Measurements from ENCODE around the gene FARP1.
"Not testable (repeated sequence)": the region's sequence is repeated elsewhere in the genome, so short reads cannot be mapped to it uniquely, and the experiment has no call there.

FARP1 gene

DNA sequence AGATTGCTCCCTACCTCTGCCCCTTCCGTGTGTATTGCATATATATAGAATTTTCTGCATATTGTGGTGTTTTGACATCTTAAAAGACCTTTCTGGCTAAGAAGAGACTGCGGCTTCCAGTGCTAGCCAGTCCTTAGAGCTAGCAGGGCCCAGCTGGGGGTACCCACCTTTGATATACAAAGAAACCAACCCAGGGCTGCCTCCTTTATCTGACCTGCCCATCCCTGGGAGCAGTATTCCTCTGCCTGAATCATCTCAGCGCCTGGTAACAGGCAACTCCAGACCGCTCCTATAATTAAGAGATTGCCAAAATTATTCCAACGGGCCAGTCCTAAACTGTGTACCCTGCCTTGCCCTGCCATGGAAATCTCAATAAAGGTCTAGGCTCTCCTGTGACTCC, 220.4 kb downstream of the FARP1 start:
- no peak for DNase-seq (ENCODE audit: low spot score)

- no peak for DNase-seq (ENCODE audit: low spot score)
Measured at GRCh38 chr13:98364179-98364578, 221.3 kb downstream of the FARP1 start.

DNA sequence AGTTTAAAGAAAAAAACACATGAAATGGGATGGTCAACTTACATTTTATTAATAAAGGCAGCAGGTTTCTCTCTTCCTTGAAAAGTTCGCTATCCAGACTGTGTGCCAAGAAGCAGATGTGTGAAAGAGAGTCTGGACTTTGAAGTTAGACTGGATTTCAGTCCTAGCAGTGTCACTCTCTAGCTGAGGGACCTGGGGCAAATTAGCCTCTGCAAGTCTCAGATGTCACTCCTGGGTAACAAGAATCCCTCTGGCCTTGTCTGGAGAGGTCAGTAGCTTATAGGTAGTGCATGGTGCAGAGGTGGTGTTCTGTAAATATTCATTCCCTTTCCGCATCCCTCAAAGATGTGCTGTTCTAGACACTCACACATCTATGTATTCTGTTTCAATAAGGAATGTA, 221.8 kb downstream of the FARP1 start:
- DNase-seq (ENCODE audit: low spot score): no peak

DNA sequence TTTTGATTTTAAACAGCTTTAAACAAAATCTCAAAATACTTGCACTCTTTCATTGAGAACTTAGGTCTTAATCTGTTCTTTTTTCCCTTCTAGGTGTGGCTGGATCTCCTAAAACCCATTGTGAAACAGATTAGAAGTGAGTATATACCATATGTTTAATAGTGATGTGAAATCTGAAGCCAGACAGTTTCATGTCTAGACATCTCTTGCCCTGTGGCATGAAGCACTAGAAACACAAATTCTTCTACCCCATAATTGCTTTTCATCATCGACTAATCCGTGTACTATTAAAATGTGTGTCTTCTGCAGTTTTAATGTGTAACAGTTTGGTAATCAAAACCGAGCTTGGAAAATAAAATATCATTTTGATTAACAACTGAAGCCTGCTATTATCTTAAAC, 222.4 kb downstream of the FARP1 start:
- no peak for DNase-seq (ENCODE audit: low spot score)

GRCh38 chr13:98366010-98366409, 223.1 kb downstream of the FARP1 start:
- DNase-seq (ENCODE audit: low spot score): no peak

- no peak for DNase-seq (ENCODE audit: low spot score)
Measured at GRCh38 chr13:98366443-98366842, 223.5 kb downstream of the FARP1 start.

GRCh38 chr13:98366959-98367358, 224.1 kb downstream of the FARP1 start:
- DNase-seq (ENCODE audit: low spot score): no peak

DNA sequence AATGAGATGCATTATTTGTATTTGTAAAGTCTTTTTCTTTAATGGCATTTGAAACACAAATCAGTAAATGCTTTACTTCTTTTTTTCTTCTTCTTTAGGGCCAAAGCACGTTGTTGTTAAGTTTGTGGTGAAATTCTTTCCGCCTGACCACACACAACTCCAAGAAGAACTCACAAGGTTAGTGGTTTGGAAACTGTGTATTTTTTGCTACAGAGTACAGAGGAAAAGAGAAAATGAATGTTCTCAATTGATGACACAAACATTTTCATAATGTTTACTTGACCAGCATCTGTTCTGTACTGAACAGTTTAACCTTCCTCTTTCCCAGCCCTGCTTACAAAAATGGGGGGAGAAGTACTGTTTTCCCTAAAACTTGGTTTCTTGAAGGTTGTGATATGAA, 225.1 kb downstream of the FARP1 start:
- no peak for DNase-seq (ENCODE audit: low spot score)

- not testable (repeated sequence) for DNase-seq (ENCODE audit: low spot score)
Measured at GRCh38 chr13:98369520-98369919, 226.6 kb downstream of the FARP1 start.

DNA sequence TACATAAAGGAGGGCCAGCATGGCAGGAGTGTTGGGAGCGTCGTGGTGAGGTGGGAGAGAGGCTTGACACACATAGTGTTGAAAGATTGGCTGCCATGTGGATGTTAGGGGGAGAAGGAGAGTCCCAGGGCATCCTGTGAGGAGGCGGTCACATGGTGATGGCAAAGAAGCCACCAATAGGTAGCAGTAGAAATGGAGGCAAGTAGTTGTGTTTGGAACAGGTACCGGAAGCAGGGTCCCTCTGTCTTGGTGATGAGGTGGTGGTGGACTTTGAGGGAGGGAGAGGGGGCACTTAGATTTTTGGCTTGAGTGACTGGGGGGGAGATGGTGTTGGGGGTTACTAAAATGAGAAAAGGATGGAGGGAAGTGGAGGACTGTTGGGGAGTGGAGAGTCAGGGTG, 227.4 kb downstream of the FARP1 start:
- no peak for DNase-seq (ENCODE audit: low spot score)

DNA sequence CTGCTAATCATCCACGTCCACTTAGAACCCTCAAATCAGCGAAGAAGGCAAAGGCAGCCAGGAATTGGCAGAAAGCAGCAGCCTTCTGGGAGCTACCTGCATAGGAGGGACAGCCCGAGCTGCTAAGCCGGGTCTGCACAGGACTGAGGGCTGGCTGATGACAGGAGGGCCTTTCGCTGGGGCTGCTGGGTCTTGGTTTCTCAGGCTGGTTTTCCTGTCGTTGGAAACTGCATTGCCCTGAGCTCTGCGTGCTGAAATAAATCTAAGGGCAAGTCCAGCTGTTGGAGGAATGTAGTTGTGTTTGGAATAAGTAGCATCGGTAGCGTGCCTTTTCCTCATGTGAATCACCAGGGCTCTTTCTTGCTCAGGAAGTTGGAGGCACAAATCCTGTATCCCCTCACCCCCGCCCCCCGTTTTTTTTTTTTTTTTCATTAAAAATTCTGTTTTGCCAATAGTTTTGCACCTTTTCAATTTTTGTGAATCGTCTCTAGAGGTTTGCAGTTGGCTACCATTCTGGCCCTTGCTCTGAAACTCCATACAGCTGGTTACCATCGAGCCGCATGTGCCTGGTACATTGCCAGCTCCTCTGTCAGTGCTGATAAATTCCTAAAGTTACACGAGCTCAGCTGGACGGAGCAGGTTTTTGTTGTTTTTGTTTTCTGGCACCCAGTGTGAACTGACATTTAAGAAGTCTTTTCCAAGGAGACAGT, 228.1 kb downstream of the FARP1 start:
- DNase-seq (ENCODE audit: low spot score): no peak

GRCh38 chr13:98371516-98372023, 228.7 kb downstream of the FARP1 start:
- no peak for DNase-seq (ENCODE audit: low spot score)

DNA sequence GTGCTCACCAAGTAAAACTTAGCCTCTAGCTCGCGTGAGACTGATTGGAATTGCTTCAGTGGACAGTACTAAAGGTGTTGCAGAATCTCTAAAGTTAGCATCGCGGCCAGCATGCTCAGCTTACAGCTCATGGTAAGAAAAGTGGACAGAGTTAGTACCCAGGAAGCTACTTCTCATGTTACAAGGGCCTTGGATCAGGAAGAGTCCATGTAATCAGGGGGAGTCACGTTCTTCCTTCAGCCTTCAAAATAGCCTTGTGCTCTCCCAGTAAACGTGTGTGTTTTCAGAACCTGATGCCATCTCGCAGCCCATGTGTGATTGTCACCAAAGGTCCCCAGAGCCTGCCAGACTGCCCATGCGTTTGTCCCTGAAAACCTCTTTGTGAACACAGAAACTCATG, 230.0 kb downstream of the FARP1 start:
- DNase-seq (ENCODE audit: low spot score): no peak

DNA sequence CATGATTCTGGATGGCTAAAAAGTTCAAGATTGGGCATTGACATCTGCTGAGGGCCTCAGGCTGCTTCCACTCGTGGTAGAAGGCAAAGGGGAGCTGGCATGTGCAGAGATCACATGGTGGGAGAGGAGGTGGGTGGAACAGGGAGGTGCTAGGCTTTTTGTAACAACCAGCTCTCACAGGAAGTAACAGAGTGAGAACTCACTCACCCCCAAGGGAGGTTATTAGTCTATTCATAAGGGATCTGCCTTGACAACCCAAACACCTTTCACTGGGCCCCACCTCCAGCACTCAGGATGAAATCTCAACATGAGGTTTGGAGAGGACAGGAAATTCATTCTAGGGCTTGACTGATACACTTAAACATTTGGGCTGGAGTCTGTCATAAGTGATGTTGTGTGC, 231.9 kb downstream of the FARP1 start:
- DNase-seq (ENCODE audit: low spot score): no peak

DNA sequence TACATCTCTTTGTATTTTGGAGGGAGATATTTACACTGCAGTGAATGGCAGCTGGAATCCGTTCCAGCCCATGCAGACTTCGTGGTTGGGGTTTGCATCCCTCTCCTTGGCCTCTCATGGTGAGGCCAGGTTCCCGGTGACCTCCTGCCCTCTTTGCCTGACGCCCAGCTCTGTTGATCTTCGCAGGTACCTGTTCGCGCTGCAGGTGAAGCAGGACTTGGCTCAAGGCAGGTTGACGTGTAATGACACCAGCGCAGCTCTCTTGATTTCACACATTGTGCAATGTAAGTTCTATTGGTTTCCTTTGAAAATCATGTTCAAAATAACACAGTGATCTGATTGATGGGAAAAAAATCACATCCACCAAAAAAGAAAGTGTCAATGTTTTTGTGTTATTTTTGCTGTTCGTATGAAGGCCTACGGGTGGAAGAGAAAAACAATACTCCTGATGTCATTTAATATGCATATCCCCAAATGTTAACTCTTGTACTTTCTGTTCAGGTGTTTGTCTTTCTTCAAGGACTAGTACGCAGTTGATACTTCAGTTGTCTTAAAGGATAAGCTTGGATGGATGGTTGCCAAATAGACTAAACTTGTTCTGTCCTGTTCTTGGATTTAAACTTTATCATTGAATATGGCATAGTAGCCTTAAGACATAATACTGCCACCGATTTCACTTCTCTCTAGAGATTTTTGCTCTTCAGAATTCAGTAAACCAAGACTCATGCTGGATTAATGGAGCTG, 234.9 kb downstream of the FARP1 start:
- no peak for DNase-seq (ENCODE audit: low spot score)

GRCh38 chr13:98384739-98385138, 241.8 kb downstream of the FARP1 start:
- DNase-seq (ENCODE audit: low spot score): no peak

DNA sequence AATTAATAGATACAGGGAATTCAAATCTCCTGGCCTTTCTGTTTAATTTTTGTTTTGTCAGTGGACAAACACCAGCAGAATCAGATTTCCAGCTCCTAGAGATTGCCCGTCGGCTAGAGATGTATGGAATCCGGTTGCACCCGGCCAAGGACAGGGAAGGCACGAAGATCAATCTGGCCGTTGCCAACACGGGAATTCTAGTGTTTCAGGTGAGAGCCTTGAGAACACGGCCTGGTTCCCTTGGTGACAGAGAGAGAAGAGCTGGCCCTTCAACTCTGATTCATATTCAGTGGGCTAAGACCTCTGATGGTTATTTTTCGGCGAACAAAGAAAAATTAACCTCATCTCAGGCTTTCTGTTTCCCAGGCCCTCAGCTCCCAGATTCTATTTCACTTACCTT, 242.7 kb downstream of the FARP1 start:
- no peak for DNase-seq (ENCODE audit: low spot score)

DNA sequence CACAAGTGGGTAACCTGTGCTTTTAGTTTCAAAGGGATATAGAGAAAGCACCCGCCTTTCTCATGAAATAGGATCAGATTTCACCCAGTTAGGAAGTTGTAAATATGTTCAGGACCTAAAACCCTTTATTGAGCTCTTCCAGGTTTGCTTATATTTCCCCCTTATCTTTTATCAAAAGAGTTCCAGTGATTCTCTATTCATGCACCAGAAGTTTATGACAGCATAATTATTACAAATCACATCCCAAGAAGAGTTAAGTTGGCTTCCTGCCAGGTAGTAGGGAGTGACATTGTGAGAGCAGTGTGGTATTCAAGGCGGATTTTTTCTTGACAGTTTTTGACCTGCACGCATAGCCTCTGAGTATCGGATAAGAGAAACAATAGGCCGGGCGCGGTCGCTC, 243.7 kb downstream of the FARP1 start:
- DNase-seq (ENCODE audit: low spot score): peak; percentile 2

GRCh38 chr13:98389319-98389718, 246.4 kb downstream of the FARP1 start:
- no peak for DNase-seq (ENCODE audit: low spot score)

DNA sequence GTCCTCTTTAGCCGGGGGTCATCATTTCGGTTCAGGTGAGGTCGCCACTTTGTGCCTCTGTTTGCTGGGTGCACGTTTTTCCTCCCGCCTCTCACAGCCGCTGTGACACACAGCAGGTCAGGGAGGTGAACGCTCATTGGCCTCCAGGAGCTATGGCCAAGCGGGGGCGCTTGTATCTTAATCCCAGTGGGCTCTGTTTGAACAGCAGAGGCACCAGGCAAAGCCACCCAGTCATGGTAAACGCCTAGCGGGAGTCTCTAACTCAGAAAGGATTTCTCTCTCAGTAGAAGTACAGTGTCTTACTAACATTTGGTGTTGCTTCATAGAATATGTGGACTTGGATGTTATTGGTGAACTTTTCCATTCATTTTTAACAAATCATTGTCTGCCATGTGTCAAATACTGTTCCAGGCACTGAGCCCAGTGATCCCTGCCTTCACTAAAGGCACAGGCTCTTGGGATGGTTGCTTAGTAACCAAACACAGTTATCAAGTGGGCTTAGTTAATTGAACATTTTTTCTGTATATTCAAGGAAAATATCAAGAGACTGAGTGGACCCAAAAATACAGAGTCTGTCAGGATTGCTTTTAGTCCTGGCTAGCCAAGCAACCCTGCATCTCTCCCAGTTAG, 247.3 kb downstream of the FARP1 start:
- no peak for DNase-seq (ENCODE audit: low spot score)

- no peak for DNase-seq (ENCODE audit: low spot score)
Measured at GRCh38 chr13:98393873-98394272, 251.0 kb downstream of the FARP1 start.

GRCh38 chr13:98394820-98395510, 252.1 kb downstream of the FARP1 start:
- no peak for DNase-seq (ENCODE audit: low spot score)

Data from SW480 (cell line).